ENCODE data around the gene NR3C2.

The NR3C2 gene

GRCh38 chr4:148434075-148434773 lies 8.0 kb downstream of the NR3C2 start:
- no peak for DNase-seq

GRCh38 chr4:148431401-148431800 lies 10.8 kb downstream of the NR3C2 start:
- DNase-seq: no peak

- no peak for DNase-seq
These were observed 11.4 kb downstream of the NR3C2 start for GRCh38 chr4:148430854-148431253.

GRCh38 chr4:148429206-148429605 lies 13.0 kb downstream of the NR3C2 start:
- no peak for DNase-seq

GRCh38 chr4:148426643-148427042 lies 15.6 kb downstream of the NR3C2 start:
- DNase-seq: no peak

GRCh38 chr4:148425327-148426110 lies 16.7 kb downstream of the NR3C2 start:
- DNase-seq: no peak

GRCh38 chr4:148420397-148420796 lies 21.8 kb downstream of the NR3C2 start:
- DNase-seq: no peak

GRCh38 chr4:148415500-148415899 lies 26.7 kb downstream of the NR3C2 start:
- DNase-seq: no peak

- DNase-seq: no peak
These were observed 29.7 kb downstream of the NR3C2 start for GRCh38 chr4:148412460-148412994.

GRCh38 chr4:148405161-148405893 lies 36.9 kb downstream of the NR3C2 start:
- no peak for DNase-seq

GRCh38 chr4:148398988-148399387 lies 43.2 kb downstream of the NR3C2 start:
- DNase-seq: no peak

GRCh38 chr4:148397771-148398170 lies 44.4 kb downstream of the NR3C2 start:
- DNase-seq: no peak

GRCh38 chr4:148396986-148397673 lies 45.1 kb downstream of the NR3C2 start:
- DNase-seq: no peak

- DNase-seq: no peak
These were observed 46.4 kb downstream of the NR3C2 start for GRCh38 chr4:148395771-148396170.

- no peak for DNase-seq
These were observed 51.2 kb downstream of the NR3C2 start for GRCh38 chr4:148391056-148391455.

GRCh38 chr4:148390311-148390710 lies 51.9 kb downstream of the NR3C2 start:
- no peak for DNase-seq

- DNase-seq: no peak
These were observed 61.9 kb downstream of the NR3C2 start for GRCh38 chr4:148380291-148380690.

GRCh38 chr4:148376151-148376550 lies 66.1 kb downstream of the NR3C2 start:
- peak; percentile 30 to 35 for DNase-seq

GRCh38 chr4:148375584-148375983 lies 66.6 kb downstream of the NR3C2 start:
- DNase-seq: no peak

- no peak for DNase-seq
These were observed 69.1 kb downstream of the NR3C2 start for GRCh38 chr4:148373093-148373492.

- no peak for DNase-seq
These were observed 72.3 kb downstream of the NR3C2 start for GRCh38 chr4:148369919-148370318.

GRCh38 chr4:148367756-148368155 lies 74.5 kb downstream of the NR3C2 start:
- DNase-seq: no peak

GRCh38 chr4:148366251-148366650 lies 76.0 kb downstream of the NR3C2 start:
- no peak for DNase-seq

Data from SHP77 (cell line).